Right lobe of liver (tissue), 6 donors: ENCODE measurements around the gene OLFM3. TPM values are rescaled to one million over a fixed set of nuclear protein-coding genes. Genes with fewer than 3 reads are reported as not detected.

Source experiments
- ATAC-seq, 4 donors: fragments of 200-7000 bp; cut with Tn5 transposase; one replicate each; pipeline ENCODE4 v1.9.1; 2020; ENCODE audit warnings: mild to moderate bottlenecking in 4 of 4, moderate library complexity in 4 of 4
- DNase-seq, 3 donors: peaks; one replicate each; pipeline ENCODE4 v3.0.0-alpha.2; 2020
- H3K27ac ChIP-seq, 3 donors: fragments of 200-600 bp; one replicate each; pipeline ENCODE4 v1.8.0; 2022
- H3K27me3 ChIP-seq, 2 donors: fragments of 200-600 bp; one replicate each; pipeline ENCODE4 v1.8.0; 2022
- H3K36me3 ChIP-seq, 4 donors: fragments of 200-600 bp; sonication (generic) in 1 of 4; one replicate each; pipeline versions ENCODE4 v1.5.1 to v1.8.0; 2017 to 2022; ENCODE audit warnings: control low read depth in 1 of 4
- H3K4me1 ChIP-seq, 4 donors: fragments of 200-600 bp; sonication (generic) in 1 of 4; one replicate each; pipeline versions ENCODE4 v1.5.1 to v1.8.0; 2017 to 2022; ENCODE audit warnings: control low read depth in 1 of 4
- H3K4me3 ChIP-seq, 3 donors: fragments of 200-600 bp; one replicate each; pipeline ENCODE4 v1.8.0; 2022
- H3K9me3 ChIP-seq, 4 donors: fragments of 200-600 bp; sonication (generic) in 1 of 4; one replicate each; pipeline versions ENCODE4 v1.5.1 to v1.8.0; 2017 to 2022; ENCODE audit warnings: control low read depth in 1 of 4
- POLR2A ChIP-seq: fragments of 450-650 bp; IDR thresholded peaks from one replicate; pipeline ENCODE4 v1.6.1; 2017; ENCODE audit warnings: antibody characterized with exemption, mild to moderate bottlenecking
- WGBS: methylation state at CpG from one replicate; pipeline ENCODE4 v1.1.6; 2018; ENCODE audit warnings: low coverage, low lambda C conversion rate; ENCODE audit not compliant: insufficient coverage; ENCODE audit errors: missing lambda C conversion rate; 5-methylcytosine and 5-hydroxymethylcytosine counted together
- intact Hi-C, 2 donors: fragments of 100-400 bp; cut with DNase I; formaldehyde crosslinking; loops; one replicate each; pipeline versions ENCODE4 v1.11.2 to v1.14.1; 2022
- total RNA-seq, 6 experiments: library from RNA; depleted of rRNA in 2 of 6; stranded (reverse); fragments of >200 nt in 2 of 6; fragmentation: NEBNext Ultra II Directional in 3 of 6; extraction: Animal tissue kit (Norgen Biotek cat#: 25700) in 3 of 6; gene quantifications; one replicate each; pipeline versions ENCODE4 v1.1.0 to v1.2.4, GENCODE V29; 2016 to 2023
- TF ChIP-seq, protein P1 (sequence below), 4 donors: fragments of 200-600 bp in 3 of 4; fragments of 450-650 bp in 1 of 4; IDR thresholded peaks; one replicate each; pipeline versions ENCODE4 v1.5.1 to v1.8.0; 2016 to 2022; ENCODE audit warnings: antibody characterized with exemption in 4 of 4, mild to moderate bottlenecking in 2 of 4
- donor health status: DM: no; HTN: yes; CAD: no.
- donor health status: DM: no; HTN: no; CAD: no.
- donor health status: DM: no; HTN: no; CAD: no.
- donor health status: DM: no; HTN: yes; CAD: no.
- donor health status: DM: no; HTN: yes; CAD: no.

Gene OLFM3
- total RNA-seq, 6 experiments from 2014 or later: not detected

DNA sequence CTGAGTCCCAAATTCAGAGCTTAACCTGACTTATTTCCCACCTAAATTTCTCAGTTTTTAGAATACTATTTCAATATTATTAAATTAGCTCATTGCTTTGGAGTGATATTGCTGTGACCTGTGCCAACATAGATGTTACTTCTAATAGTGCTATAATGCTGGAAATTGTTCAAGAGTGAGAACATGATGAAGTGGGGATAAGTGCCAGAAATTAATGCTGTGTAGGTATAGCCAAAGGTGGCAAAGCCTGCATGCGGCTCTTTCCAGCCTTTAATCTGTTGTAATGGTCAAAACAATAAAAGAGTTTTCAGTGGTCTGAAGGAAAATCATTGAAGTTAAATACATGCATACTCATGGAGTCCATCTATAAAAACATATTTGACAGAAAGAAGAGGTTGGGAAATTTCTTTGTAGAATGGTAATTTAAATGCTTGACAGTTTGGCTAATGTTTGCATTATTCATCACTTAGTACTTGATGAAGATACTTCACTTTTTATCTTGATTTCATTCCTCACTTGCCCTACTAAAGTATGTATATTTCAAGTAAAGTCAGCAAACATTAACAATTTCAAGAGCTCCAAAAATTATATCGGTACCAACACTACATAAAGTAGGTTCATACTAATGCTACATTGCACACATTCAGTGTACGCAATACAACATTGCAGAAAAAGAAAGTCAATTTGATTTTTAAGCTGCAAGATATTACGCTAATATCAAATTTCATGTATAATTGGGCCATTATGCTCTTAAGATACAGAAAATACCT is 82.1 kb downstream of the OLFM3 start:
- intact Hi-C loops: no loop called here
- Histone ChIP-seq H3K9me3 (no peaks in the 10 kb centered on the region), H3K36me3 (no peaks in the 10 kb centered on the region), H3K4me3 (no peak overlapping the region), H3K27me3 (no peaks in the 10 kb centered on the region), H3K27ac (no peak overlapping the region), H3K4me1 (no peaks in the 10 kb centered on the region)
- 81% methylated on average over 4 of the region's 4 CpGs for WGBS
- DNase-seq (no peak), ATAC-seq (no peak)
- TF ChIP-seq POLR2A: no peak

DNA sequence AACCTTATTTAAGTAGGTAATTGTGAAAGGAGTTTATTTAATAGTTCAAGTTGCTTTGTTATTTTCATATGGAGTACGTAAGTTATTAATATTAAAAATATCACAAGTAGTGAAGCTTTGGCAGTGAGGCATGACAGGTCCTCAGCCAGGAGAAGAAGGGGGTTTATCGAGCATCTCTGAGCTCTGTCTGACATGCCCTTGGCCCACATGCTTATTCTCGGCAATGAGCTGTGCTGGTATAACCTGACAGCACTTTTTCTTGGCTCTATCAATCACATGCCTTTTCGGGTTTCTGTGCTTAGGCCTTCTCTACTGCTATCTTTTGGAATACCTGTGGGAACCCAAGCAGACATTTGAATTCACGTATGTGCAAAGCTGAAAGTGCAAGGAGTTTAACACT is 84.8 kb downstream of the OLFM3 start:
- 52% methylated on average over 5 of the region's 5 CpGs for WGBS
- no peaks in the 10 kb centered on the region for H3K4me1 ChIP-seq

DNA sequence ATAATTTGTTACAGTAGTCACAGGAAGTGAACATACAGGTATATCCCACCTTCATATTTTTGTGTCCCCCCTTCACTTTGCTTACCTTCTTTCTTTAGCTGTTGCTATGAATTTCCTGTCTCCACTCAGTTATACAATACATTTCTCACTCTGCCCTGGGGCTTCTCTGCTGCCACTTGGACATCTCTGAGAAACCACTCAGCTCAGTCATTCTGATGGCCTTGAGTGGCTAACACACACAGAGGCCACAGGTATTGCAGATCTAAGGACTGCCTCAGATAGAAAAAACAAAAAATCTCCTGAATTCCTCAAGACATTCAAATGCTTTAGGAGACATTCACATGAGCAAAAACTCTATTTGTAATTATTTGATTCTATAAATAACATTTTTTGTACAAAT is 87.7 kb downstream of the OLFM3 start:
- ATAC-seq (no peak), DNase-seq (no peak)
- Histone ChIP-seq H3K27me3 (no peaks in the 10 kb centered on the region), H3K36me3 (no peaks in the 10 kb centered on the region), H3K4me3 (no peak overlapping the region), H3K9me3 (peaks cover 0 to 3% (median 0%) of the 10 kb centered on the region in 4 donors), H3K27ac (no peak overlapping the region), H3K4me1 (no peaks in the 10 kb centered on the region)
- TF ChIP-seq, protein P1, sequence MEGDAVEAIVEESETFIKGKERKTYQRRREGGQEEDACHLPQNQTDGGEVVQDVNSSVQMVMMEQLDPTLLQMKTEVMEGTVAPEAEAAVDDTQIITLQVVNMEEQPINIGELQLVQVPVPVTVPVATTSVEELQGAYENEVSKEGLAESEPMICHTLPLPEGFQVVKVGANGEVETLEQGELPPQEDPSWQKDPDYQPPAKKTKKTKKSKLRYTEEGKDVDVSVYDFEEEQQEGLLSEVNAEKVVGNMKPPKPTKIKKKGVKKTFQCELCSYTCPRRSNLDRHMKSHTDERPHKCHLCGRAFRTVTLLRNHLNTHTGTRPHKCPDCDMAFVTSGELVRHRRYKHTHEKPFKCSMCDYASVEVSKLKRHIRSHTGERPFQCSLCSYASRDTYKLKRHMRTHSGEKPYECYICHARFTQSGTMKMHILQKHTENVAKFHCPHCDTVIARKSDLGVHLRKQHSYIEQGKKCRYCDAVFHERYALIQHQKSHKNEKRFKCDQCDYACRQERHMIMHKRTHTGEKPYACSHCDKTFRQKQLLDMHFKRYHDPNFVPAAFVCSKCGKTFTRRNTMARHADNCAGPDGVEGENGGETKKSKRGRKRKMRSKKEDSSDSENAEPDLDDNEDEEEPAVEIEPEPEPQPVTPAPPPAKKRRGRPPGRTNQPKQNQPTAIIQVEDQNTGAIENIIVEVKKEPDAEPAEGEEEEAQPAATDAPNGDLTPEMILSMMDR (IDR thresholded peaks at IDR 0.05): no peak
- no peak for TF ChIP-seq POLR2A
- intact Hi-C loops: no loop called here

More for the DNA sequence above, 84.8 kb downstream of the OLFM3 start:
- H3K9me3 ChIP-seq: peaks cover 0 to 2% (median 0%) of the 10 kb centered on the region in 4 donors
- no peaks in the 10 kb centered on the region for H3K27me3 ChIP-seq
- TF ChIP-seq POLR2A: no peak
- TF ChIP-seq, protein P1 (IDR thresholded peaks at IDR 0.05): no peak
- DNase-seq: no peak
- H3K4me3 ChIP-seq: no peak overlapping the region
- no peaks in the 10 kb centered on the region for H3K36me3 ChIP-seq
- no peak for ATAC-seq
- H3K27ac ChIP-seq: no peak overlapping the region
- intact Hi-C loops: no loop called here

DNA sequence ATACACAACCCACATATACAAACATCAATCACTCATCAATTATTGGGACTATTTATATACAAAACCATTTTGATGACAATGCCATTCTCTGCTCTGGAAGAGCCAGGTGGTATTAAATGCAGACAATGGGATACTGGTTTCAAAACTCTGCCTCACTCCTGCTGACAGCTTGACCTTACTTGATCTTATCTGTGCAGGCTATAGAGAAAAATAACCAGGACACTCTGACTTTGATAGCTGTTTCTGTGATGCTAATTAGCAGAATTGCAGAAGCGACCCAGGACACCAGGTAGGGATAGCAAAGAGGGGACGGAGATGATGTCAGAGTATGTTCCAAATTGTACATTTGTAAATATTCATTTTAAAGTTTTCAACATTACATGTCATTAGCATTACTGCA is 89.5 kb downstream of the OLFM3 start:
- WGBS: 18% methylated on average over 2 of the region's 2 CpGs
- H3K27me3 ChIP-seq: no peaks in the 10 kb centered on the region
- no peaks in the 10 kb centered on the region for H3K36me3 ChIP-seq
- TF ChIP-seq POLR2A: no peak
- TF ChIP-seq, protein P1 (IDR thresholded peaks at IDR 0.05): no peak
- no peaks in the 10 kb centered on the region for H3K4me1 ChIP-seq
- intact Hi-C loops: no loop called here
- H3K9me3 ChIP-seq: peaks cover 0 to 3% (median 0%) of the 10 kb centered on the region in 4 donors
- no peak for DNase-seq
- H3K27ac ChIP-seq: no peak overlapping the region
- H3K4me3 ChIP-seq: no peak overlapping the region
- no peak for ATAC-seq

DNA sequence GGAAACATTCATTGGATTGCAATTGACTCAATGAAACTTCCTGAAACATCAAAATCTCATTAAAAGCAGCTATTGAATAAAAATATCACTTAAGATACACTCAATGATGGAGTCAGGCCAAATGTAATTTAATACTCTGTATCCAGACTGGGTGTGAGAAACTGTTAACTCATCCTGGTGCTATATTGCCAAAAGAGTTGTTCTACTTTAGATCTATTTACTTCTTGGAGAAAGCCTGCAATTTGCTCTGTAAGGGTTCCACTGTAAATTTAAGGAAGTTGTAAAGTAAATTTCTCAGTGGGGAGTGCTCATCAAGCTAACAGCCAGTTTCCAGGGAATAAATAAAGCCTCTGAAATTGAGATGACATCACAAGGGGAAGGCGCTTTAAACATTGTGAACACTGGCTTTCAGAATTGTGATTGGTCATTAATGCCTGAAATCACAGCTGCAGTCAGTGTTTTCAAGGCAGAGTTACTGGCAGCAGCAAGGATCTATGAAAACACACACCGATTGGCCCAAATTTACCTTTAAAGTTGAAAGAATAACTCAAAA is 91.4 kb downstream of the OLFM3 start:
- no peak for TF ChIP-seq POLR2A
- TF ChIP-seq, protein P1 (IDR thresholded peaks at IDR 0.05): no peak
- ATAC-seq (no peak), DNase-seq (no peak)
- H3K4me3 ChIP-seq: no peak overlapping the region
- 37% methylated on average over 2 of the region's 2 CpGs for WGBS
- no peak overlapping the region for H3K27ac ChIP-seq
- no peaks in the 10 kb centered on the region for H3K27me3 ChIP-seq
- peaks cover 0 to 3% (median 0%) of the 10 kb centered on the region in 4 donors for H3K9me3 ChIP-seq
- no peaks in the 10 kb centered on the region for H3K4me1 ChIP-seq
- H3K36me3 ChIP-seq: no peaks in the 10 kb centered on the region
- intact Hi-C loops: no loop called here
